ENCODE measurements around the gene TMEM150C. TPM values are rescaled to one million over a fixed set of nuclear protein-coding genes. Genes with fewer than 3 reads are reported as not detected.

Gene TMEM150C
- polyA plus RNA-seq, 1 donor (not counting 4 experiments of a cell fraction or from before 2014, with no cell fraction given), result 0.07 TPM

DNA sequence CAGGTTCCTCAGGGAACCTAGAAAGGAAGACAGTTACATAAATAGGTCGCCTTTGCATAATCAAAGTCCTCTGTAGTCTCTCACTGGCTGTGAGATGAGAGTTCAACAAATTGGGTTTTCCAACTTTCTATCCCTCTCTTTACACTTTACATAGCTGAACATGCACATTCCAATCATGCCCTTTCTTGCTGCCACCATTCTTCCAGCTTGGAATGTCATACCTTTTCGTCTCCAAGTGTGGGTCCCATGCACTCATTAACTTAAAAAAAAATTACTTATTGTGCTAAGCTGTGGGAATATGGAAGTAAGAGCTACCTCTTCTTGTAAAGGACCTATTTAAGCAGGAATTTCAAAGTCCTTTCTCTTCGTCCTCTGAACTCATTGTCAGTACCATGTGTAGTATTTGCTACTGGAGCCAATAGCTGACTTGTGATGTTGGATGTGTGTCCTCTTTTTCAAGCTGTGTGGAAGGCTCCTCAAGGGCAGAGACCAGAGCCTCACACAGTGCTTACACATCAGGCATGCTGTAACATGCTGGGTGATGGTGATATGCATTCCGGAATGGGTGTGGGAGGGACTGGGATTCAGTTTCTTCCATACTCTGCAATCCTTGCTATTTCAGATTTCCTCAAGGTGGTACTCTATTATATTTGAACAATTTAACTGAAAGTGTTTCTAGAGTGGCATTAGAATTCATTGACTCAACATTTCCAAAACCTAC, 124.3 kb downstream of the TMEM150C start:
- no peaks in the 10 kb centered on the region for H3K9me3 ChIP-seq (ENCODE audit: control insufficient read depth, low read depth, low read length)
- H3K79me2 ChIP-seq (ENCODE audit: control insufficient read depth, insufficient read depth, low read length), result peaks cover 92% of the 10 kb centered on the region
- H2AFZ ChIP-seq (ENCODE audit: control insufficient read depth, low read length), result no peak overlapping the region
- H3K9me1 ChIP-seq (ENCODE audit: control insufficient read depth, extremely low read depth, insufficient read depth, low read length), result peaks cover 2% of the 10 kb centered on the region
- H3K4me3 ChIP-seq (ENCODE audit: control insufficient read depth in 2 of 3, extremely low read depth in 1 of 3, insufficient read depth in 2 of 3, low read depth in 1 of 3, low read length in 3 of 3), result peak overlapping the region in 2 of 3 experiments; percentile 34 to 49
- no peaks in the 10 kb centered on the region for H3K27me3 ChIP-seq (ENCODE audit: control insufficient read depth, extremely low read depth, insufficient read depth, low read length)
- DNase-seq (ENCODE audit: low read depth, low spot score) (peak; percentile 78), FAIRE-seq (peak; percentile 97)
- TF ChIP-seq, protein P1, sequence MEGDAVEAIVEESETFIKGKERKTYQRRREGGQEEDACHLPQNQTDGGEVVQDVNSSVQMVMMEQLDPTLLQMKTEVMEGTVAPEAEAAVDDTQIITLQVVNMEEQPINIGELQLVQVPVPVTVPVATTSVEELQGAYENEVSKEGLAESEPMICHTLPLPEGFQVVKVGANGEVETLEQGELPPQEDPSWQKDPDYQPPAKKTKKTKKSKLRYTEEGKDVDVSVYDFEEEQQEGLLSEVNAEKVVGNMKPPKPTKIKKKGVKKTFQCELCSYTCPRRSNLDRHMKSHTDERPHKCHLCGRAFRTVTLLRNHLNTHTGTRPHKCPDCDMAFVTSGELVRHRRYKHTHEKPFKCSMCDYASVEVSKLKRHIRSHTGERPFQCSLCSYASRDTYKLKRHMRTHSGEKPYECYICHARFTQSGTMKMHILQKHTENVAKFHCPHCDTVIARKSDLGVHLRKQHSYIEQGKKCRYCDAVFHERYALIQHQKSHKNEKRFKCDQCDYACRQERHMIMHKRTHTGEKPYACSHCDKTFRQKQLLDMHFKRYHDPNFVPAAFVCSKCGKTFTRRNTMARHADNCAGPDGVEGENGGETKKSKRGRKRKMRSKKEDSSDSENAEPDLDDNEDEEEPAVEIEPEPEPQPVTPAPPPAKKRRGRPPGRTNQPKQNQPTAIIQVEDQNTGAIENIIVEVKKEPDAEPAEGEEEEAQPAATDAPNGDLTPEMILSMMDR (optimal IDR thresholded peaks at IDR 0.05 in 1 of 3, IDR thresholded peaks at IDR 0.05 in 1 of 3, conservative IDR thresholded peaks at IDR 0.05 in 1 of 3; ENCODE audit: extremely low read depth in 1 of 3, insufficient read depth in 2 of 3, low read length in 3 of 3), result no peak
- no peak for TF ChIP-seq EZH2 (IDR thresholded peaks at IDR 0.05; ENCODE audit: low read length)
- H3K9ac ChIP-seq (ENCODE audit: control insufficient read depth, extremely low read depth, insufficient read depth, low read length), result peak overlapping the region; percentile 42
- dilution Hi-C loops (cut with MboI; ENCODE audit: extremely low pct_ligation_motif_present, low sequenced_read_pairs), result no loop called here
- H3K4me1 ChIP-seq (ENCODE audit: control insufficient read depth, extremely low read depth, insufficient read depth, low read length), result peaks cover 30% of the 10 kb centered on the region
- peaks cover 3 to 18% of the 10 kb centered on the region in 2 experiments for H3K36me3 ChIP-seq (ENCODE audit: control insufficient read depth in 2 of 2, extremely low read depth in 1 of 2, insufficient read depth in 2 of 2, low read length in 2 of 2)
- H3K27ac ChIP-seq (ENCODE audit: control insufficient read depth, insufficient read depth, low read length), result peak overlapping the region; percentile 66
- peak overlapping the region; percentile 84 for H3K4me2 ChIP-seq (ENCODE audit: control insufficient read depth, extremely low read depth, insufficient read depth, low read depth, low read length)
- no peaks in the 10 kb centered on the region for H4K20me1 ChIP-seq (ENCODE audit: control insufficient read depth, extremely low read depth, insufficient read depth, low read length)

DNA sequence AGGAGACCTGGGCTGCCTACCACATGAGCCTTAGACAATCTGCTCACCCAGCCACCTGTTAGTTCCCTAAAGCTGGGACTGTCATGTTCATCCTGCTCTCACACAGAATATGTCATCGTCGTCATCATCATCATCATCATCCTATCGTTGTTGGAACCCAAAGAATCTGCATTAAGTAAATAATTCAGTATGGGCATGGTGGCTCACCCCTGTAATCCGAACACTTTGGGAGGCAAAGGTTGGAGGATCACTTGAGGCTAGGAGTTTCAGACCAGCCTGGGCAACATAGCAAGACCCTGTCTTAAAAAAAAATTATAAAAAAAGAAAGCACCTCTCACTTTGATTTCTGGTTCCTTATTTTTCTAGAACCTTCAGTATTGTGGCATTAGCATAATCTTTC, 125.0 kb downstream of the TMEM150C start:
- TF ChIP-seq, protein P1 (optimal IDR thresholded peaks at IDR 0.05 in 1 of 3, IDR thresholded peaks at IDR 0.05 in 1 of 3, conservative IDR thresholded peaks at IDR 0.05 in 1 of 3; ENCODE audit: extremely low read depth in 1 of 3, insufficient read depth in 2 of 3, low read length in 3 of 3), result no peak
- no peak for TF ChIP-seq EZH2 (IDR thresholded peaks at IDR 0.05; ENCODE audit: low read length)
- Histone ChIP-seq H3K79me2 (ENCODE audit: control insufficient read depth, insufficient read depth, low read length) (peaks cover 92% of the 10 kb centered on the region), H3K36me3 (ENCODE audit: control insufficient read depth in 2 of 2, extremely low read depth in 1 of 2, insufficient read depth in 2 of 2, low read length in 2 of 2) (peaks cover 3 to 18% of the 10 kb centered on the region in 2 experiments), H3K4me1 (ENCODE audit: control insufficient read depth, extremely low read depth, insufficient read depth, low read length) (peaks cover 37% of the 10 kb centered on the region), H3K9me3 (ENCODE audit: control insufficient read depth, low read depth, low read length) (no peaks in the 10 kb centered on the region), H3K9ac (ENCODE audit: control insufficient read depth, extremely low read depth, insufficient read depth, low read length) (no peak overlapping the region), H4K20me1 (ENCODE audit: control insufficient read depth, extremely low read depth, insufficient read depth, low read length) (no peaks in the 10 kb centered on the region), H3K27ac (ENCODE audit: control insufficient read depth, insufficient read depth, low read length) (peak overlapping the region; percentile 66), H3K4me2 (ENCODE audit: control insufficient read depth, extremely low read depth, insufficient read depth, low read depth, low read length) (peak overlapping the region; percentile 84), H2AFZ (ENCODE audit: control insufficient read depth, low read length) (no peak overlapping the region), H3K4me3 (ENCODE audit: control insufficient read depth in 2 of 3, extremely low read depth in 1 of 3, insufficient read depth in 2 of 3, low read depth in 1 of 3, low read length in 3 of 3) (peak overlapping the region in 1 of 3 experiments; percentile 49), H3K9me1 (ENCODE audit: control insufficient read depth, extremely low read depth, insufficient read depth, low read length) (peaks cover 2% of the 10 kb centered on the region), H3K27me3 (ENCODE audit: control insufficient read depth, extremely low read depth, insufficient read depth, low read length) (no peaks in the 10 kb centered on the region)
- dilution Hi-C loops (cut with MboI; ENCODE audit: extremely low pct_ligation_motif_present, low sequenced_read_pairs), result no loop called here
- DNase-seq (ENCODE audit: low read depth, low spot score) (no peak), FAIRE-seq (no peak)
